Superior temporal gyrus (tissue), 1 donor: Measurements from ENCODE around the gene IGFBPL1.
"Not testable (repeated sequence)": the region's sequence is repeated elsewhere in the genome, so short reads cannot be mapped to it uniquely, and the experiment has no call there.

Experiments used
- DNase-seq: peaks from one replicate; pipeline ENCODE4 v3.0.0-alpha.2; 2016; ENCODE audit errors: extremely low spot score

The IGFBPL1 gene

GRCh38 chr9:38423973-38424843, at the start of gene IGFBPL1:
TSS of gene IGFBPL1 (minus strand) at chr9:38424454. CDS start at chr9:38424424, 30 bp downstream.
- DNase-seq: no peak

- not testable (repeated sequence) for DNase-seq
These were observed 48.5 kb upstream of the IGFBPL1 start for GRCh38 chr9:38472583-38473249.

DNA sequence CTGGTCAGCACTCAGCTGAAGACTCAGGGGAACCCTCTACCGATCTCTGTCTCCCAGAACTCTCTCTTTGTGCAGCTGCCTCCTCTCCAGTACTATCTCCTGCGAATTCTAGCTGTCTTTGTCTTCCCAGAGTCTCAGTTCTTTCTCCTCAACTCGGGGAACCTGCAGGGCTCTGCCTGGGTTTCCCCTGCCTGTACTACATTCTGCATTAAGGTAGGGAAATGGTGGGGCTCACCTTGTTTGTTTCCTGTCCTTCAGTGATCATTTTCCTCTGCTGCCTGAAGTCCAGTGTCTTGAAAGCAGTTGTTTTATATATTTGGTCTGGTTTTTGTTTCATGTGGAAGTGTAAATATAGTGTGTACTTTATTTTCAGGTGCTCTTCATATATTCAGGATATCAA, 43.1 kb upstream of the IGFBPL1 start:
- DNase-seq: no peak

GRCh38 chr9:38453835-38454234, 29.6 kb upstream of the IGFBPL1 start:
- DNase-seq: no peak

- DNase-seq: no peak
These were observed 26.9 kb upstream of the IGFBPL1 start for GRCh38 chr9:38451162-38451561.

DNA sequence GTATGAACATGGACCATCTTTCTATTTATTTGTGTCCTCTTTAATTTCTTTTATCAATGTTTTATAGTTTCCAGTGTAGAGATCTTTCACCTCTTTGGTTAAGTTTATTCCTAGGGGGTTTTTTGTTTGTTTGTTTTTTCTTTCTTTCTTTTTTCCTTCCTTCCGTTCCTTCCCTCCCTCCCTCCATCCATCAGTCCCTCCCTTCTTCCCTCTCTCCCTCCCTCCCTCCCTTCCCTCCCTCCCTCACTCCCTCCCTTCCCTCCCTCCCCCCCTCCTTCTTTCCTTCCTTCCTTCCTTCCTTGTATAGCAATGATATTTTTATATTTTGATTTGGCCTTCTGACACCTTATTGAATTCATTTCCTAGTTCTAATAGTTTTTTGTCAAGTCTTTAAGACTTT, 23.4 kb upstream of the IGFBPL1 start:
- no peak for DNase-seq

DNA sequence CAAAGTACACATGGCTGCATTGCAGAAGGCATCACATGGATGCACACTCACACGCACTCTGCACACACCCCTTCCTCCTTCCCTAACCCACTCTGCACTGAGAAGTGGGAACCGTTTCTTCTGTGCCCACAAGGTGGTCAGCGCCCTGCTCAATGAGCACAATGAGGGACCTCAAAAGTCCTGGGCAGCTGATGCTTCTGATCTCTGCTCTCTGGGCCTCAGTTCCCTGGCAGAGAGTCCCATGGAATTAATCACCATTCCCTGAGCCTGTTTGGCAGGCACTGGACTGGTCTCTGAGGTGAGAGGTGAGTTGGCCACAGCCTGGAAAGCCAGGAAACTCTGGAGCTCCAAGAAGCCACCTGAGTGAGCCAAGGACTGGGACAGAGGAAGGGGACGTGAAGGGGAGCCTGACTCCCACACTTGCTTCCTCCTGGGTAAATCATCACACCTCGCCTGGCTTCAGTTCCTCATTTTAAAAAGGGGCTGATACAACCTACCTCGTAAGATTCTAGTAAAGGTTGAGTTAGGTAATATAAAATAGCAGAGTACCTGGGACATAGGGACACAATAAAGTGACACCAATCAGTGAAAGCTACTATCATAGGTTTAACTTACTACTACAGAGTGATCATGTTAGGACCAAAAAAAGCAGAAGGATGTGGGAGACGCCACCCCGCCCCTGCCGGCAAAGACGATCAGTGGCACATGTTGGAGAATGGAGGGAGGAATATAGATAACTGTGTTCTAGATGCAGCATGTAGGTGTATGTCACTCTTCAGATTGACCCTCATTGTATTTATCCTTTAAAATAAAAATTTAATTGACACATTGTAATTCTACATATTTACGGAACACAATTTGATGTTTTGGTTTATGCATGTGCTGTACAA, 21.1 kb upstream of the IGFBPL1 start:
- DNase-seq: no peak

DNA sequence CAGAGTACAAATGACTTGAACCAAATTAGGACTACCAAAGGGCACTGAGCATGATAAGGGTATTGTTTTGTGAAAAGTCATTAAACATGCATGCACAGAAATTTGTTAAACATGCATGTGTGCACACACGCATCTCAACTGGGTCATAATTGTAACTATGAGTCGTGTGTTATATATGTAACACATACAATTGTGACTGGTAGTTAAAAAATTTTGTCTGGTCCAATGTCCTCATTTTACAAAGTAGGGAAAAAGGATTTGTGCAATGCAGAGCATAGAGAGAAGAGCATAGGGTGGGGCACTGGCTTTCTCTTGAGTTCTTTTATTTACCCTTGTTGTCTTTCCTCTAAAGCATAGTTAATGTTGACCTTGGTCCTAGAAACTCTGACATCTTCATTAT, 19.3 kb upstream of the IGFBPL1 start:
- no peak for DNase-seq

GRCh38 chr9:38443181-38443580, 18.9 kb upstream of the IGFBPL1 start:
- no peak for DNase-seq

DNA sequence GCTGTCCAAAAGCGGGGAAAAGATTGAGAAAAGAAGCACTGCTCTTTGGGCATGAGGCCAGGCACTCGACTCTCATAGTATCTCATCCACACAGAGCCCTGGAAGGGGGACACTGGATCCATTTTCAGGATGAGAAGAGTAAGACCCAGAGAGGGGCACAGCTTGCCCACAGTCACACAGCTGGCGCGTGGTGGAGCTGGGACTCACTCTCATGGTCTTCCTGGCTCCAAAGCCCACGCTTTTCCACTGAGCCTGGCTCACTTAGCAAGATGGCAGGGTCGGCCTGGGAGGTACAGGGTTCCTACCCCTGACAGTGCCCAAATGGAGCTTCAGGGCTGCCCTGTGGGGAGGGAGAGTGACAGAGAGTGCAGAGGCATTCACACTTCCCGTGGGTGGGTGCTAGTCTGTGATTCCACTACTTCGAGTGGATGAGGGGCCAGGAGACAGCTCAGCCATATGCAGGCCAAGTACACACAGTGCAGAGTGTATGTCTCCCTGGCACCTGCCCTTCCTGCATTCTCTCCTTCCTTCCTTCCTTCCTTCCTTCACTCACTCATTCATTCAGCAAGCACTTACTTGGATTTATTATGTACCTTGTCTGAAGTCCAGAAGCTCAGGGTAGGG, 18.3 kb upstream of the IGFBPL1 start:
- no peak for DNase-seq

- no peak for DNase-seq
These were observed 17.3 kb upstream of the IGFBPL1 start for GRCh38 chr9:38441347-38442085.

- no peak for DNase-seq
These were observed 16.3 kb upstream of the IGFBPL1 start for GRCh38 chr9:38440516-38440915.

DNA sequence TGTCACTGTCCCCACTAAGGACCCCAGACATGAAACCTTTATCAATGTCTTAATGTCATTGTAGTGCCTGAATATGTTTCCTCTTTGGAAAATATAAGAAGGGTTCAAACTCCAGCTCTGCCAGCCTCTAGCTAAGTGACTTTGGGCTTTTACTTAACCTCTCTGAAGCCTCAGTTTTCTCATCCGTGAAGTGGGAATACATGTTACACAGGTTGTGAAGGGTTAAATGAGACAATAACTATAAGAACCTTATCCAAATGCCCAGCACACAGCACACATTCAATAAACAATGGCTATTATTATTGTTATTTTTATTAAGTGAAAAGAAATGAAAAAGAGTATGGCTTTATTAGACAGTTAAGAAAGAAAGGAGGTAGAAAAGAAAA, 15.7 kb upstream of the IGFBPL1 start:
- no peak for DNase-seq

DNA sequence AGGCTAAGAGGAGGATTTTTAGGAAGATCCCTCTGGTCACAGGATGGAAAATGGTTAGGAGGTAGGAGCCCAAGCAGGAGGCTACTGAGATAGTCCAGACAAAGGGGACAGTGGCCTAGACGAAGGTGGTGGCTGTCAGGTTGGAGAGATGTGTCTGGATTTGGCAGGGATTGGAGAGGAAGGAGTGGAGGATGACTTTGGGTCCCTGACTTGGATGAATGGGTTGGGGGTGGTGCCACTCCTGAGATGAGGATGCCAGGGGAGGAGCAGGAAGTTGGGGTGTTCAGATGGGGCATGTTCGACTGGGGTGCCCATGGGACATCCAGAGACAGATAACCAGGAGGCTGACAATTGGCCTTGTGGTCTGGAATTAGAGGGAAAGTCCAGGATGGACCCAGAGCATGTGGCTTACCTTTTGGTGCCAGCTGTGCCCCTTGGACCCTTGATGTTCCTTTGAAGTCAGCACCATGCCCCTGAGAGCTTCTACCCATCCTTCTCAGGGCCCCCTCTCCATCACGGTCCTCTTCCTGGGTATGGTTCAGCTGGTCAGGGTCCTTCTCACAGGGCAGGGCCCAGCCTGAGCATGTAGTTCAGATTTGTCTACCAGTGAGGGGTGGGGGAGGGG, 15.1 kb upstream of the IGFBPL1 start:
- no peak for DNase-seq

DNA sequence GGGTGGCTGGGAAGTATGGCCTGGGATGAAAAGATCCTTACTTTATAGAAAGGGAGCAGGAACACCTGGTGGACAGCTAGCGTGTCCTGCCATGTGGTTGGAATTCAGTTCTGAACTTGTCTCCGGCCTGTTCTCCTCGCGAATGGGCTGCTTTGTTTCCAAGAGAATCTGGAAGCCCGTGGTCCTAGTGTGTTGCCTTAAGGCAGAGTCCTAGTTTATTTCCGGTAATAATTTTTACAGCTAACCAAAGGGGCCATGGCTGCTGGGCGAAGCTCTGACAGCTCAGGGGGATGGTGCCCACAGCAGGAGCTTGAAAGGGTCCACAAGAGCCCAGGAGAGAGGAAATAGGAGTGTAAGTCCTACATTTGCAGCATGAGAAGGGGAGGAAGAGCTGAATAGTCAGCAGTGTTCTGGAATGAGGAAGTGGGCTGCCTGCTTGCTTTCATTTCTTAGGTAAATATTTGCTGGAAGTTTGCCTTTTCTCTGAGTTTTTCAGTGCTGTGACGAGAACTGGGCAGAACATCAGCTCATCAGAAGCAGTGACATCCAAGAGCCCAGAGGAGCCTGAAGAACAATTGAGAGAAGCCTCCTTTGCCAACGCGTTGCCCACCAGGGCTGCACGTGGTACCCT, 13.1 kb upstream of the IGFBPL1 start:
- no peak for DNase-seq

GRCh38 chr9:38436708-38437107, 12.5 kb upstream of the IGFBPL1 start:
- DNase-seq: no peak

DNA sequence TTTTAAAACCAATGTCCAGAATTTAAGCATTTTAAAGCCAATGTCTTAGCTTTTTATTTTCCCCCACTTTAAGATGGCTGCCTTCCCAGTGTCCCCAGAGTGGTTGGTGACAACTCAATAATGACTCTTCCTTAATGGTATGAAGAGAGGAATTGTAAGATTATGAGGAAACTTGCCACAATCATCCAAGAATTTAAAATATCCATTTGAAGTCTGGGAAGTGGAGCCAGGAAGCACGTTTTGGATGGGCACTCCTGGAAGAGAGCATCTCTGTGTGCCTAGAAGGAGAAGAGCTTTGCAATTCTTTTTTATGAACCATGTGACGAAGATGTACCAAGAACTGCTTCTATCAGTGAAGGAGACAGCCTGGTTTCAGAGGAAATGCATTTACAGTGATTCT, 11.3 kb upstream of the IGFBPL1 start:
- no peak for DNase-seq

GRCh38 chr9:38434853-38435252, 10.6 kb upstream of the IGFBPL1 start:
- no peak for DNase-seq

GRCh38 chr9:38434365-38434764, 10.1 kb upstream of the IGFBPL1 start:
- no peak for DNase-seq

- DNase-seq: peak; percentile 60
These were observed 8.8 kb upstream of the IGFBPL1 start for GRCh38 chr9:38432922-38433510.
